Coronary artery (tissue), 2 donors: ENCODE measurements around the gene PGM2.

ENCODE experiments used
- DNase-seq: peaks from one replicate; pipeline ENCODE4 v3.0.0-alpha.2; 2017; ENCODE audit warnings: low spot score
- H3K27ac ChIP-seq, 2 donors: fragments of 200-600 bp; sonication (generic); one replicate each; pipeline ENCODE4 v1.5.1; 2016 to 2019
- H3K4me3 ChIP-seq: fragments of 200-600 bp; sonication (generic); 2 replicates; pipeline ENCODE4 v1.5.1; 2016; ENCODE audit warnings: mild to moderate bottlenecking, moderate library complexity
- CTCF ChIP-seq: fragments of 200-600 bp; sonication (generic); IDR thresholded peaks from one replicate; pipeline ENCODE4 v1.5.1; 2019; ENCODE audit warnings: antibody characterized with exemption

Gene PGM2

GRCh38 chr4:37876156-37876555, 49.7 kb downstream of the PGM2 start:
- no peak for TF ChIP-seq CTCF
- H3K4me3 ChIP-seq, result no peak overlapping the region
- no peak for DNase-seq
- no peak overlapping the region for H3K27ac ChIP-seq

DNA sequence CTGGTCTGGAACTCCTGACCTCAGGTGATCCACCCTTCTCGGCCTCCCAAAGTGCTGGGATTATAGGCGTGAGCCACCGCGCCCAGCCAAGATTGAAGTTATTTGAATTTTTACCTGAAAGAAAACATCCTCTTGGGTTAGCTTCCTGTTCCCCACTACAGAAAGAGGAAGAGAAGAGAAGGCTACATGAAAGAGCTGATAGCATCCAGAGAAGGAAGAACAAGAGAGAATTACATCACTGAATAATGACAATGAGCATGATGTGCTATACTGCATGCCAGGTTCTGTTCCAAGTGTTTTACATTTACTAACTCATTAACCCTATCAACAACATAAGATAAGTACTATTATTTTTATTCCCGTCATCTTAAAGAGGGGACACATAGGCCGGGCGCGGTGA, 52.9 kb downstream of the PGM2 start:
- Histone ChIP-seq H3K27ac (no peak overlapping the region), H3K4me3 (no peak overlapping the region)
- TF ChIP-seq CTCF, result no peak
- DNase-seq, result no peak

DNA sequence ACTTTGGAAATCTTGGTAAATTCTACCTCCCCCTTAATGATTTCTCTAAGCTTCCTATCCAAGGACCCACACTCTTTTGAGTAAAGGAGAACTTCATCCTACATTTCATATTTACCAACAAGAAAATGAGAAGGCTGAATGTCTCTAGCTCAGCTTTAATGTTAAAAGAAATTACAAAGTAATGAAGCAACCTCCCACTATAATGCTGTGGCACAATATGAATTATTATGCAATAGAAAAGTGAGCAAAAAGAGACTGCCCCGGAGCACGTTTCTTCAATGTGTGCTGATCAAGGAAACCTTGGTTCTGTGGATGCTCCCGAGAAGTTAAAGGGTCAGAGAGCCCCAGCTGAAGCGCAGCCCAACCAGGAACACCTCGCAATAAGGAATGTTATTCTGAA, 55.3 kb downstream of the PGM2 start:
- no peak for TF ChIP-seq CTCF
- Histone ChIP-seq H3K27ac (no peak overlapping the region), H3K4me3 (no peak overlapping the region)
- no peak for DNase-seq

DNA sequence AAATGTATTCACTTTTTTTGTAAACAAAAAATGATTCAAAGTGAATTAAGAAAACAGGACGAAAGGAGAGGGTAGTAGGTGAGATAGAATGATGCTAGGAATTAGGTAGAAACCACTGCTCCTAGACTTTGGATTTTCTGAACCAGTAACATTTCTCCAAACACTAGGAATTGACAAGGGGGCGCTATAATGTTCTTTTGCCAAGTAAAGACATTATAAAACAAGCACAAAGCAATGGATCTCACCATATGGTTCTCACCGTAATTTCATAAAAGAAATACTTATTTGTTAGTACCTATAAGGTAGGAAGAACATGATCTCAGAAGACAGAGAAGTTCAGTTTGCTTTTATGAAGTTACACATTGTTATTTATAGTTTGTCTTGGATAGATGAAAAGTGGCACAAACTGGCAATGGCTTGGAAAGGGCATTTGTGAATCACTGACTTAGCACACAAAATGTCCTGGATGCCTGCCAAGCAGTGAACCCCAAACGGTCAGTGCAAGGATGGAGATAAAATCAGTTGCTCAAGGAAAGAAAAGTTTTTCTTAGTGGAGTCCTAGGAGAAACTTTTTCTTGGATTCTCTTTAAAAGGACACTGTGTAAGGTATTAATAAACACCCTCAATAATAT, 56.3 kb downstream of the PGM2 start:
- DNase-seq, result no peak
- Histone ChIP-seq H3K27ac (no peak overlapping the region), H3K4me3 (no peak overlapping the region)
- no peak for TF ChIP-seq CTCF

DNA sequence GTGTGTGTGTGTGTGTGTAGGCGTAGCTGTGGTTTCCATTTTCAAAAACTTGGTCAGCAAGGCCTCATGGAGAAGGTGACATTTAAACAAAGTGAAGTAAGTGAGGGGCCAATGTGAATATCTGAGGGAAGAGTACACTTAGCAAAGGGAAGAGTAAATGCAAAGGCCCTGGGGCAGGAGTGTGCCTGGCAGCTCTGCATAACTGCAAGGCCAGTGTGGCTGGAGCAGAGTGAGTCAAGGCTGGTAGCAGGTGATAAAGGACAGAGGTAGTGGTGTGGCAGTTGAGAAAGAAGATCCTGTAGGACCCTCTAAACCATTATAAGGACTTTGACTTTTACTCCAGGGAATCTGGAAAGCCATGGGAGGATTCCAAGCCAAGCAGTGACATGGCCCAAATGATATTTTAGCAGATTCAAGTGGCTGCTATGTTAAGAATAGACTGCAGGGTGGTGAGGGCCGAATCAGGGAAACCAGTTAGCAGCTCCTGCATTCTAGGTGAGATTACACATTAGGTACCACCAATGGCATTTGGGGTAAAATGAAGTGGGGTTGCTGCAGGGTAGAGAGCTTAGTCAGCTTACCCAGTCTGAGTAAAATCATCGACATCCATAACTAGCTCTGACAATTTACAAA, 58.5 kb downstream of the PGM2 start:
- H3K27ac ChIP-seq, result peak overlapping the region; percentile 81 to 88
- TF ChIP-seq CTCF, result no peak
- DNase-seq, result no peak
- H3K4me3 ChIP-seq, result peak overlapping the region; percentile 21

GRCh38 chr4:37885496-37885895, 59.0 kb downstream of the PGM2 start:
- no peak for DNase-seq
- H3K27ac ChIP-seq, result peak overlapping the region; percentile 81 to 88
- peak overlapping the region; percentile 21 for H3K4me3 ChIP-seq
- TF ChIP-seq CTCF, result no peak
